Keratinocyte (primary cell): Measurements from ENCODE around the gene ETV3L. TPM values are rescaled to one million over a fixed set of nuclear protein-coding genes. Genes with fewer than 3 reads are reported as not detected.

Experiments
- DNase-seq: peaks from one replicate; pipeline ENCODE4 v3.0.0-alpha.2; 2011; ENCODE audit warnings: low read depth, missing footprints, low spot score
- FAIRE-seq: peaks from 2 replicates; lab custom pipeline; 2011; peaks lifted over from hg19 to GRCh38; lab: Jason Lieb, UNC
- H2AFZ ChIP-seq: 2 replicates; pipeline ENCODE4 v1.6.0; 2012; ENCODE audit warnings: low read length, control low read depth, inconsistent platforms; ENCODE audit not compliant: control insufficient read depth
- H3K27ac ChIP-seq: 2 replicates; pipeline ENCODE4 v1.5.1; 2011; ENCODE audit warnings: low read length; ENCODE audit not compliant: control insufficient read depth, insufficient read depth
- H3K27me3 ChIP-seq: 3 replicates; pipeline ENCODE4 v1.6.0; 2011; ENCODE audit warnings: low read length; ENCODE audit not compliant: control insufficient read depth, insufficient read depth; ENCODE audit errors: extremely low read depth
- H3K36me3 ChIP-seq, 2 experiments: 2 replicates in 1 of 2; 3 replicates in 1 of 2; pipeline ENCODE4 v1.5.1; 2011; ENCODE audit warnings: low read length in 2 of 2, mild to moderate bottlenecking in 1 of 2; ENCODE audit not compliant: control insufficient read depth in 2 of 2, insufficient read depth in 2 of 2; ENCODE audit errors: extremely low read depth in 1 of 2
- H3K4me1 ChIP-seq: 3 replicates; pipeline ENCODE4 v1.5.1; 2011; ENCODE audit warnings: low read length; ENCODE audit not compliant: control insufficient read depth, insufficient read depth; ENCODE audit errors: extremely low read depth
- H3K4me2 ChIP-seq: 3 replicates; pipeline ENCODE4 v1.6.0; 2011; ENCODE audit warnings: low read depth, low read length; ENCODE audit not compliant: control insufficient read depth, insufficient read depth; ENCODE audit errors: extremely low read depth
- H3K4me3 ChIP-seq, 3 experiments: fragments of 200-600 bp in 1 of 3; sonication (generic) in 1 of 3; 2 replicates in 2 of 3; 3 replicates in 1 of 3; pipeline ENCODE4 v1.5.1; 2011 to 2016; ENCODE audit warnings: low read length in 3 of 3, mild to moderate bottlenecking in 3 of 3, control low read depth in 2 of 3, inconsistent platforms in 1 of 3, low read depth in 1 of 3, mixed read lengths in 1 of 3, mixed run types in 1 of 3, moderate library complexity in 1 of 3; ENCODE audit not compliant: control insufficient read depth in 2 of 3, insufficient read depth in 2 of 3; ENCODE audit errors: extremely low read depth in 1 of 3
- H3K79me2 ChIP-seq: 2 replicates; pipeline ENCODE4 v1.6.0; 2012; ENCODE audit warnings: low read length; ENCODE audit not compliant: control insufficient read depth, insufficient read depth
- H3K9ac ChIP-seq: 3 replicates; pipeline ENCODE4 v1.6.0; 2011; ENCODE audit warnings: low read length; ENCODE audit not compliant: control insufficient read depth, insufficient read depth; ENCODE audit errors: extremely low read depth
- H3K9me1 ChIP-seq: 3 replicates; pipeline ENCODE4 v1.6.0; 2011; ENCODE audit warnings: low read length; ENCODE audit not compliant: control insufficient read depth, insufficient read depth; ENCODE audit errors: extremely low read depth
- H3K9me3 ChIP-seq: 2 replicates; pipeline ENCODE4 v1.5.1; 2012; ENCODE audit warnings: low read depth, low read length; ENCODE audit not compliant: control insufficient read depth
- H4K20me1 ChIP-seq: 3 replicates; pipeline ENCODE4 v1.6.0; 2011; ENCODE audit warnings: low read length; ENCODE audit not compliant: control insufficient read depth, insufficient read depth; ENCODE audit errors: extremely low read depth
- CTCF ChIP-seq, 3 experiments: IDR thresholded peaks in 1 of 3; conservative IDR thresholded peaks in 1 of 3; optimal IDR thresholded peaks in 1 of 3; 2 replicates in 2 of 3; 3 replicates in 1 of 3; pipeline versions ENCODE3 to v1.5.1; 2011; ENCODE audit warnings: low read length in 3 of 3, mild to moderate bottlenecking in 3 of 3, moderate library complexity in 2 of 3, control low read depth in 1 of 3, inconsistent platforms in 1 of 3; ENCODE audit not compliant: insufficient read depth in 2 of 3; ENCODE audit errors: extremely low read depth in 1 of 3
- EZH2 ChIP-seq: IDR thresholded peaks from one replicate; pipeline ENCODE4 v1.6.1; 2012; ENCODE audit warnings: inconsistent platforms, mild to moderate bottlenecking, low read length, moderate library complexity
- dilution Hi-C: fragments of 300-500 bp; cut with MboI; formaldehyde crosslinking; loops from one replicate; pipeline ENCODE4 v1.7.0; 2020; ENCODE audit warnings: low sequenced_read_pairs; ENCODE audit not compliant: extremely low pct_ligation_motif_present
- polyA plus RNA-seq, 5 experiments: library from polyadenylated mRNA; depleted of rRNA in 3 of 5; stranded (reverse) in 3 of 5; stranded (forward) in 1 of 5; unstranded in 1 of 5; fragments of >200 nt; gene quantifications; 1 replicate in 1 of 5; 2 replicates in 3 of 5; 3 replicates in 1 of 5; pipeline versions ENCODE4 v1.2.1 to v1.2.3, GENCODE V29; 2011 to 2012; ENCODE audit warnings: missing spikeins in 2 of 5, low read depth in 1 of 5, low replicate concordance in 1 of 5

Gene ETV3L
- polyA plus RNA-seq, 1 donor (not counting 4 experiments of a cell fraction or from before 2014, with no cell fraction given): not detected

GRCh38 chr1:157108448-157108847 lies 8.8 kb upstream of the ETV3L start:
- H3K4me1 ChIP-seq: peaks cover 4% of the 10 kb centered on the region
- no peak for TF ChIP-seq CTCF (optimal IDR thresholded peaks at IDR 0.05 in 1 of 3, IDR thresholded peaks at IDR 0.05 in 1 of 3, conservative IDR thresholded peaks at IDR 0.05 in 1 of 3; ENCODE audit: extremely low read depth in 1 of 3, insufficient read depth in 2 of 3, low read length in 3 of 3)
- TF ChIP-seq EZH2: no peak
- dilution Hi-C loops: no loop called here
- FAIRE-seq (no peak), DNase-seq (no peak)
- no peak overlapping the region for H3K4me2 ChIP-seq
- H3K4me3 ChIP-seq: no peak overlapping the region
- no peak overlapping the region for H2AFZ ChIP-seq
- H3K36me3 ChIP-seq: no peaks in the 10 kb centered on the region
- H3K27ac ChIP-seq: no peak overlapping the region
- no peaks in the 10 kb centered on the region for H3K79me2 ChIP-seq
- no peaks in the 10 kb centered on the region for H4K20me1 ChIP-seq
- no peaks in the 10 kb centered on the region for H3K9me1 ChIP-seq
- no peak overlapping the region for H3K9ac ChIP-seq
- H3K9me3 ChIP-seq: no peaks in the 10 kb centered on the region
- peaks cover 28% of the 10 kb centered on the region for H3K27me3 ChIP-seq

- dilution Hi-C loops: no loop called here
- no peak overlapping the region for H3K4me3 ChIP-seq
- H3K9me3 ChIP-seq: no peaks in the 10 kb centered on the region
- no peak for TF ChIP-seq CTCF (optimal IDR thresholded peaks at IDR 0.05 in 1 of 3, IDR thresholded peaks at IDR 0.05 in 1 of 3, conservative IDR thresholded peaks at IDR 0.05 in 1 of 3; ENCODE audit: extremely low read depth in 1 of 3, insufficient read depth in 2 of 3, low read length in 3 of 3)
- no peak for TF ChIP-seq EZH2
- no peak overlapping the region for H2AFZ ChIP-seq
- H3K79me2 ChIP-seq: no peaks in the 10 kb centered on the region
- H3K27me3 ChIP-seq: peaks cover 30% of the 10 kb centered on the region
- H3K36me3 ChIP-seq: no peaks in the 10 kb centered on the region
- H3K4me2 ChIP-seq: no peak overlapping the region
- DNase-seq: no peak
- H3K27ac ChIP-seq: no peak overlapping the region
- no peak overlapping the region for H3K9ac ChIP-seq
- no peaks in the 10 kb centered on the region for H3K9me1 ChIP-seq
- H4K20me1 ChIP-seq: no peaks in the 10 kb centered on the region
- peaks cover 4% of the 10 kb centered on the region for H3K4me1 ChIP-seq
- FAIRE-seq: no peak
Measured at GRCh38 chr1:157107702-157108101, 8.1 kb upstream of the ETV3L start.
